OCI-LY1 (cell line): ENCODE results near the gene CFAP74.

Experiments used
- CTCF ChIP-seq: fragments of 200-600 bp; sonication (generic), shearing (Covaris generic); IDR thresholded peaks from 2 replicates; pipeline ENCODE4 v1.5.1; 2017; ENCODE audit warnings: mild to moderate bottlenecking, antibody characterized with exemption, low read length, moderate library complexity, mixed read lengths
- EZH2 ChIP-seq: fragments of 200-600 bp; sonication (generic), shearing (Covaris generic); IDR thresholded peaks from 2 replicates; pipeline ENCODE4 v1.8.0; 2017; ENCODE audit warnings: borderline replicate concordance, mixed run types, mild to moderate bottlenecking, antibody characterized with exemption, low read length, moderate library complexity, mixed read lengths

GRCh38 chr1:2032737-2033136, 29.2 kb upstream of the CFAP74 start:
- no peak for TF ChIP-seq CTCF
- TF ChIP-seq EZH2 = no peak
